ENCODE measurements around the gene SHD.

DNA sequence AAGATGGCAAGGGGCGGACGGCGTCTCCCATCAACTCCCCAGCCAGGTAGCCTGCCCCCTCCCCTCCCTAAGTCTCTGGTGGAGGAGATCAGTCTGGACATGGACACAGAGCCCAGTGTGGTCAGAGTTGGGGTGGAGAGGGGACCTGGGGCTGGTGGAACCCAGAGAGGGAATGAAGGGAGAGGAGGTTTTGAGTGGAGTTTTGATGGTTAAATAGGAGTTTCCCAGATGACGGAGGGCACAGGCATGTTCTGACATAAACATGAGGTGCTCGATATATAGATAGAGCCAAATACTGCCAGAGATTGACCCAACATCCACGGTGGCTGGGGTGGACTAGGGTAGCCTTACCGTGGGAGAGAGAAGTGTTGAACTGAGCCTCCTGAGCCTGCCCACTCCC is 39.4 kb downstream of the SHD start:
- TF ChIP-seq POLR2A (IDR thresholded peaks at IDR 0.05): no peak
- TF ChIP-seq, protein P1, sequence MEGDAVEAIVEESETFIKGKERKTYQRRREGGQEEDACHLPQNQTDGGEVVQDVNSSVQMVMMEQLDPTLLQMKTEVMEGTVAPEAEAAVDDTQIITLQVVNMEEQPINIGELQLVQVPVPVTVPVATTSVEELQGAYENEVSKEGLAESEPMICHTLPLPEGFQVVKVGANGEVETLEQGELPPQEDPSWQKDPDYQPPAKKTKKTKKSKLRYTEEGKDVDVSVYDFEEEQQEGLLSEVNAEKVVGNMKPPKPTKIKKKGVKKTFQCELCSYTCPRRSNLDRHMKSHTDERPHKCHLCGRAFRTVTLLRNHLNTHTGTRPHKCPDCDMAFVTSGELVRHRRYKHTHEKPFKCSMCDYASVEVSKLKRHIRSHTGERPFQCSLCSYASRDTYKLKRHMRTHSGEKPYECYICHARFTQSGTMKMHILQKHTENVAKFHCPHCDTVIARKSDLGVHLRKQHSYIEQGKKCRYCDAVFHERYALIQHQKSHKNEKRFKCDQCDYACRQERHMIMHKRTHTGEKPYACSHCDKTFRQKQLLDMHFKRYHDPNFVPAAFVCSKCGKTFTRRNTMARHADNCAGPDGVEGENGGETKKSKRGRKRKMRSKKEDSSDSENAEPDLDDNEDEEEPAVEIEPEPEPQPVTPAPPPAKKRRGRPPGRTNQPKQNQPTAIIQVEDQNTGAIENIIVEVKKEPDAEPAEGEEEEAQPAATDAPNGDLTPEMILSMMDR (IDR thresholded peaks at IDR 0.05): no peak
